DOHH2 (cell line): ENCODE results near the gene APEH.
"Not testable (repeated sequence)": the region's sequence is repeated elsewhere in the genome, so short reads cannot be mapped to it uniquely, and the experiment has no call there.

Experiments used
- EZH2phosphoT487 ChIP-seq: fragments of 200-600 bp; sonication (generic); IDR thresholded peaks from 2 replicates; pipeline ENCODE4 v1.6.1; 2017; ENCODE audit warnings: borderline replicate concordance, mild to moderate bottlenecking, antibody characterized with exemption, low read length, moderate library complexity, mixed read lengths
- TF ChIP-seq, protein P1 (sequence below): fragments of 200-600 bp; sonication (generic); IDR thresholded peaks from one replicate; pipeline ENCODE4 v1.5.1; 2014; ENCODE audit warnings: antibody characterized with exemption, mild to moderate bottlenecking, low read depth, low read length; ENCODE audit not compliant: poor library complexity, severe bottlenecking

DNA sequence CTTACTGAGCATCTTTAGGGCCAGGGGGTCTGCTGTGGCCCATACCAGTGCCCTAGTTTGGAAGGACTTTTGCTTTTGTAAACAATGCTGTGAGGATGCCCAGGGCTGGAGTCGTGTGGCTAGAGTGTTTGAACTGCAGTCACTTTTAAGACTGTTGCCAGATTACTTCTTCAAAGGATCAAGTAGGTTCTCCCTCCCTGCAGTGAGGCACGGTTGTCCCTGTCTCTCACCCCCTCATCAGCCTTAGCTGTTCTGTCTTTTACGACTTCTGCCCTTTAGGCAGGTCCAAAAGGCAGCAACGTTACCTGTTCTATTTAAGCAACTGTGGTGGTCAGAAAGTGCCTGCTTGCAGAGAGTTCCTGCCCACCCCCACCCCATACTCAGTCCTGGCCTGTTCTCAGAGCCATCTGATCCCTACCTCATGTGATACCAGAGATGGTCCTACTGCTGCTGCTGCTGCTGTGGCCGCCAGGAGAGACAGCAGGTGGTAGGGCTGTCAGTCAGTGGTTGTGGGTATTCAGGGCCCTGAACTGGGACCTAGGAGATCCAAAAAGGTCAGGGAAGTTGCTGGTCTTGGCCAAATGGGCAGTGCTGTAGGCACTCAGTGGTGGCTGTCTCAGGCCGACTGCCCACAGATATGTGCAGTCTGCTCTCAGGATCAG lies 20.4 kb downstream of the APEH start:
- TF ChIP-seq, protein P1, sequence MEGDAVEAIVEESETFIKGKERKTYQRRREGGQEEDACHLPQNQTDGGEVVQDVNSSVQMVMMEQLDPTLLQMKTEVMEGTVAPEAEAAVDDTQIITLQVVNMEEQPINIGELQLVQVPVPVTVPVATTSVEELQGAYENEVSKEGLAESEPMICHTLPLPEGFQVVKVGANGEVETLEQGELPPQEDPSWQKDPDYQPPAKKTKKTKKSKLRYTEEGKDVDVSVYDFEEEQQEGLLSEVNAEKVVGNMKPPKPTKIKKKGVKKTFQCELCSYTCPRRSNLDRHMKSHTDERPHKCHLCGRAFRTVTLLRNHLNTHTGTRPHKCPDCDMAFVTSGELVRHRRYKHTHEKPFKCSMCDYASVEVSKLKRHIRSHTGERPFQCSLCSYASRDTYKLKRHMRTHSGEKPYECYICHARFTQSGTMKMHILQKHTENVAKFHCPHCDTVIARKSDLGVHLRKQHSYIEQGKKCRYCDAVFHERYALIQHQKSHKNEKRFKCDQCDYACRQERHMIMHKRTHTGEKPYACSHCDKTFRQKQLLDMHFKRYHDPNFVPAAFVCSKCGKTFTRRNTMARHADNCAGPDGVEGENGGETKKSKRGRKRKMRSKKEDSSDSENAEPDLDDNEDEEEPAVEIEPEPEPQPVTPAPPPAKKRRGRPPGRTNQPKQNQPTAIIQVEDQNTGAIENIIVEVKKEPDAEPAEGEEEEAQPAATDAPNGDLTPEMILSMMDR: not testable (repeated sequence)
- TF ChIP-seq EZH2phosphoT487: not testable (repeated sequence)
